ENCODE measurements around the gene KIF4A. TPM values are rescaled to one million over a fixed set of nuclear protein-coding genes. Genes with fewer than 3 reads are reported as not detected.
A peak's percentile ranks its signal among the peaks of the same experiment; 100 is the strongest.

The KIF4A gene
- total and polyA plus RNA-seq, 2 of the 4 experiments (the other 2 are of a cell fraction): 10.0 to 19.0 TPM

GRCh38 chrX:70437011-70437410, 147.1 kb downstream of the KIF4A start:
- WGBS, 2 experiments (ENCODE audit: extremely low coverage in 2 of 2, insufficient read length in 1 of 2): no CpG with 5 or more reads among the region's 2 CpGs
- Histone ChIP-seq H3K4me1 (ENCODE audit: control insufficient read depth, insufficient read depth, low read length) (peaks cover 4% of the 10 kb centered on the region; the same call in 1 of the 2 replicates), H3K23ac (ENCODE audit: low read depth, low read length) (no peak overlapping the region), H3K9me1 (ENCODE audit: insufficient read depth, low read length) (0 out of 2 replicates have a peak, but pooled peaks cover 7% of the 10 kb centered on the region), H3K14ac (replicated peaks; ENCODE audit: low read depth, low read length) (no peak overlapping the region), H3K79me1 (ENCODE audit: low read depth in 1 of 2, low read length in 2 of 2) (peaks cover 4 to 21% of the 10 kb centered on the region in 2 experiments; a peak in 3 of 4 replicates), H4K8ac (ENCODE audit: low read depth in 2 of 2, low read length in 2 of 2) (no peak overlapping the region), H2BK120ac (ENCODE audit: low read depth, low read length) (no peak overlapping the region), H2AFZ (replicated peaks; ENCODE audit: low read length, poor library complexity) (no peak overlapping the region), H3K4me2 (ENCODE audit: low read depth, low read length) (no peak overlapping the region), H4K91ac (ENCODE audit: insufficient read depth, low read depth, low read length) (no peak overlapping the region), H2BK20ac (ENCODE audit: low read depth, low read length) (no peak overlapping the region), H2AK9ac (replicated peaks; ENCODE audit: low read depth, low read length, poor library complexity) (no peak overlapping the region), H2BK15ac (ENCODE audit: low read depth, low read length) (no peak overlapping the region), H3K18ac (ENCODE audit: low read depth, low read length) (no peak overlapping the region), H3K4ac (ENCODE audit: low read depth, low read length) (no peak overlapping the region), H2BK5ac (ENCODE audit: low read depth, low read length, poor library complexity, severe bottlenecking) (no peak overlapping the region), H3K9ac (ENCODE audit: low read depth, low read length) (no peak overlapping the region), H3K4me3 (ENCODE audit: insufficient read depth, low read depth, low read length) (no peak overlapping the region), H3K27me3 (ENCODE audit: control insufficient read depth, insufficient read depth, low read length) (peaks cover 2% of the 10 kb centered on the region; the same call in 1 of the 2 replicates), H3K9me3 (ENCODE audit: control insufficient read depth, insufficient read depth, low read length) (no peaks in the 10 kb centered on the region), H4K20me1 (ENCODE audit: insufficient read depth, low read length) (no peaks in the 10 kb centered on the region), H2AK5ac (ENCODE audit: low read depth, low read length) (no peak overlapping the region), H3K27ac (ENCODE audit: insufficient read depth, low read length) (no peak overlapping the region), H4K5ac (ENCODE audit: low read depth, low read length) (no peak overlapping the region), H3K36me3 (ENCODE audit: control insufficient read depth, insufficient read depth, low read length) (no peaks in the 10 kb centered on the region), H3K56ac (ENCODE audit: extremely low read depth, insufficient read depth, low read length) (no peak overlapping the region)
- dilution Hi-C loops (cut with HindIII; ENCODE audit: low sequenced_read_pairs, unreplicated experiment) (no loop called here), in situ Hi-C loops (cut with MboI; ENCODE audit: low sequenced_read_pairs) (no loop called here), intact Hi-C loops (cut with micrococcal nuclease) (no loop called here)
- ATAC-seq (ENCODE audit: low read depth) (no peak), DNase-seq (no peak)
- no TSS peak for BruUV-seq (replicated peaks)
- CTCF ChIA-PET: no interaction called here
- POLR2A ChIA-PET (ENCODE audit: unreplicated experiment): no interaction called here
- TF ChIP-seq USF2 (IDR thresholded peaks at IDR 0.05; ENCODE audit: low read depth, low read length) (no peak), MAFK (IDR thresholded peaks at IDR 0.05; ENCODE audit: low read depth, low read length) (no peak), NFE2L2 (IDR thresholded peaks at IDR 0.05; ENCODE audit: low read depth, low read length) (no peak), CEBPB (IDR thresholded peaks at IDR 0.05; ENCODE audit: low read depth, low read length) (peak; percentile 53; the same call in 1 of the 2 replicates)
